ENCODE results near the gene AZI2.

Gene AZI2

DNA sequence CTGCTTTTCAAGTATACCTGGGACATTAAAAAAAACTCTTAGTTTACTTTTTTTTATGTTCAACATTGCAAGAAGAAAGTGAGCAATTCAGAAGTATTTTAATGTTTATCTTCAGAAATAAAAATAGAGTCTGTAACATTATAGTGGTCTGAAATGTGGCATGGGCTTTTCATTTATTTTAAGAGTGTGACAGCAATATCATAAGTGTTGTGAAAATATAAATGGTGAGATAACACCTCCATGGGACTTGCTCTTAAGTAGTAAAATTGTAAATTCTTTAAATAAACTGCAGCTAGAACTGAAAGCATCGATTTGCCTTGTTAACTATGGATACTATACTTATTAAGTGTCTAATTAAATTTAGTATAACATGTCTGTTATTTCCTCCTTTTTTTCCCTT, 48.9 kb downstream of the AZI2 start:
- ATAC-seq, result no peak
- no peak for TF ChIP-seq TCF4 (CRISPR knock-in tag; IDR thresholded peaks at IDR 0.05; ENCODE audit: borderline replicate concordance)
- TF ChIP-seq ISL1 (CRISPR knock-in tag; IDR thresholded peaks at IDR 0.05), result no peak
- TF ChIP-seq OSR1 (CRISPR knock-in tag; IDR thresholded peaks at IDR 0.05), result no peak

DNA sequence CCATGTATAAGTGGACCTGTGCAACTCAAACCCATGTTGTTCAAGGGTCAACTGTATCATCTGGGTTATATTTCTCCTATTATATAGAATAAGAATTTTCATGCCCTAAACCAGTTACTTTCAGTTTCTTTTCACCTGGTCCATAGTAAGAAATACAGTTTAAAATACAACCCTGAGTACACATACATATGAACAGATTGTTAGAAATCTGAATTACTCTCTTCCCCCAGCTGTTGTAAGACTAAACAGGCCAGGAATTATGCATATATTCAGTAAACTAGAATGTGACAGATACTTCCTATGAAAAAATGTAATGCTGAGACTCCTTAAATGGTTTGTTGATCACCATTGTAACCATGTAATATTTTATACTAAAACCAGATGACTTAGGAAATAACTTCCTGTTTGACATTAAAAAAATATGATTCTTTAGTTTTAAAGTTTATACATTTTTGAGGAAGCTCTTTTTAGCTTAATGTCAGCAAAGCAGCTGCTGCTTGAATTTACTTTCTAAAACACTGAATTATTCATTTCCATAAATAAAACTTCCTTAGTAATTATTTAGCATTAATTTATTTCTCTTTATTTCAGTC, 52.6 kb downstream of the AZI2 start:
- ATAC-seq, result peak; percentile 48

DNA sequence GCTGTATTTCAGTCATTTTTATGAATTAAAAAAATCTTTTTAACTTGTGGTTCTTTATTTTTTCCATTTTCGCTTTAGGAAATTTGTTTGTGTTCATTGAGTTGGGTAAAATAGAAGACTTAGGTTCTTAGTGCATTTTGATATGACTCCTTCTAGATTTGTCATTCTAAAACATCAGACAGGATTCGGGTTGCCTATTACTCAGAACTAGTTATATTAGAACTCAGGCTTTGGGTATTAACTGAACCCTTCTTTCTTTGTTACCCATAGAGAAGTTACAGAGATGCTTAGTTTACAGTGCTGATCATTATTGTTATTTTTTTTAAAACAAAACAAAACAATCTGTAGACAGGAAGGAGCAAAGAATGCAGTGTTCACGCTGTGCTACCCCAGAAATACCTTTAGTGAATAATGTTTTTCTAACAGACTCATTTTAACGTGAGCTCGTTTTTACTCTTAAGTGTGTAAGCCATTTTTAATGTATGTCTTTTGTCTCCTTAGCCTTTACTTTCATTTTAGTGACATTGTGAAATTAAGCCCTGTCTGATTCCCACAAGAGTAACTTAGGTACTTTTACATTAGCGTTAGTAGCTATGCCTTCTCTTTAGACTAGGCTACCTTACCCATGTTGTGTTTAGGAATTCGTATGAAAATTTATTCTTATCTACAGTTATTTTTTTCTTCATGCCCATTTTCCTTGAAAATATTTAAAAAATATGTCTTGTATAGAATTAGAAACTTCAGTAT, 53.8 kb downstream of the AZI2 start:
- ATAC-seq, result no peak

More for the DNA sequence above, 52.6 kb downstream of the AZI2 start:
- TF ChIP-seq TCF4 (CRISPR knock-in tag; IDR thresholded peaks at IDR 0.05; ENCODE audit: borderline replicate concordance) (no peak), OSR1 (CRISPR knock-in tag; IDR thresholded peaks at IDR 0.05) (no peak), ESRRG (CRISPR knock-in tag; IDR thresholded peaks at IDR 0.05) (no peak), ZNF565 (CRISPR knock-in tag; conservative IDR thresholded peaks at IDR 0.05; ENCODE audit: low read depth) (no peak), TOX (CRISPR knock-in tag; IDR thresholded peaks at IDR 0.05; ENCODE audit: borderline replicate concordance) (no peak), RARB (CRISPR knock-in tag; IDR thresholded peaks at IDR 0.05) (no peak), PPARA (CRISPR knock-in tag; IDR thresholded peaks at IDR 0.05; ENCODE audit: borderline replicate concordance) (no peak), GLIS3 (CRISPR knock-in tag; IDR thresholded peaks at IDR 0.05) (no peak), CSDC2 (CRISPR knock-in tag; IDR thresholded peaks at IDR 0.05) (no peak), ZNF70 (CRISPR knock-in tag; IDR thresholded peaks at IDR 0.05) (no peak), ZNF8 (CRISPR knock-in tag; IDR thresholded peaks at IDR 0.05) (no peak), ISL1 (CRISPR knock-in tag; IDR thresholded peaks at IDR 0.05) (no peak)
- TF ChIP-seq, protein P1, sequence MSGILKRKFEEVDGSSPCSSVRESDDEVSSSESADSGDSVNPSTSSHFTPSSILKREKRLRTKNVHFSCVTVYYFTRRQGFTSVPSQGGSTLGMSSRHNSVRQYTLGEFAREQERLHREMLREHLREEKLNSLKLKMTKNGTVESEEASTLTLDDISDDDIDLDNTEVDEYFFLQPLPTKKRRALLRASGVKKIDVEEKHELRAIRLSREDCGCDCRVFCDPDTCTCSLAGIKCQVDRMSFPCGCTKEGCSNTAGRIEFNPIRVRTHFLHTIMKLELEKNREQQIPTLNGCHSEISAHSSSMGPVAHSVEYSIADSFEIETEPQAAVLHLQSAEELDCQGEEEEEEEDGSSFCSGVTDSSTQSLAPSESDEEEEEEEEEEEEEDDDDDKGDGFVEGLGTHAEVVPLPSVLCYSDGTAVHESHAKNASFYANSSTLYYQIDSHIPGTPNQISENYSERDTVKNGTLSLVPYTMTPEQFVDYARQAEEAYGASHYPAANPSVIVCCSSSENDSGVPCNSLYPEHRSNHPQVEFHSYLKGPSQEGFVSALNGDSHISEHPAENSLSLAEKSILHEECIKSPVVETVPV (CRISPR knock-in tag; IDR thresholded peaks at IDR 0.05), result no peak
- TF ChIP-seq, protein P2, sequence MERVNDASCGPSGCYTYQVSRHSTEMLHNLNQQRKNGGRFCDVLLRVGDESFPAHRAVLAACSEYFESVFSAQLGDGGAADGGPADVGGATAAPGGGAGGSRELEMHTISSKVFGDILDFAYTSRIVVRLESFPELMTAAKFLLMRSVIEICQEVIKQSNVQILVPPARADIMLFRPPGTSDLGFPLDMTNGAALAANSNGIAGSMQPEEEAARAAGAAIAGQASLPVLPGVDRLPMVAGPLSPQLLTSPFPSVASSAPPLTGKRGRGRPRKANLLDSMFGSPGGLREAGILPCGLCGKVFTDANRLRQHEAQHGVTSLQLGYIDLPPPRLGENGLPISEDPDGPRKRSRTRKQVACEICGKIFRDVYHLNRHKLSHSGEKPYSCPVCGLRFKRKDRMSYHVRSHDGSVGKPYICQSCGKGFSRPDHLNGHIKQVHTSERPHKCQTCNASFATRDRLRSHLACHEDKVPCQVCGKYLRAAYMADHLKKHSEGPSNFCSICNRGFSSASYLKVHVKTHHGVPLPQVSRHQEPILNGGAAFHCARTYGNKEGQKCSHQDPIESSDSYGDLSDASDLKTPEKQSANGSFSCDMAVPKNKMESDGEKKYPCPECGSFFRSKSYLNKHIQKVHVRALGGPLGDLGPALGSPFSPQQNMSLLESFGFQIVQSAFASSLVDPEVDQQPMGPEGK (CRISPR knock-in tag; IDR thresholded peaks at IDR 0.05; ENCODE audit: borderline replicate concordance), result no peak
- TF ChIP-seq, protein P3, sequence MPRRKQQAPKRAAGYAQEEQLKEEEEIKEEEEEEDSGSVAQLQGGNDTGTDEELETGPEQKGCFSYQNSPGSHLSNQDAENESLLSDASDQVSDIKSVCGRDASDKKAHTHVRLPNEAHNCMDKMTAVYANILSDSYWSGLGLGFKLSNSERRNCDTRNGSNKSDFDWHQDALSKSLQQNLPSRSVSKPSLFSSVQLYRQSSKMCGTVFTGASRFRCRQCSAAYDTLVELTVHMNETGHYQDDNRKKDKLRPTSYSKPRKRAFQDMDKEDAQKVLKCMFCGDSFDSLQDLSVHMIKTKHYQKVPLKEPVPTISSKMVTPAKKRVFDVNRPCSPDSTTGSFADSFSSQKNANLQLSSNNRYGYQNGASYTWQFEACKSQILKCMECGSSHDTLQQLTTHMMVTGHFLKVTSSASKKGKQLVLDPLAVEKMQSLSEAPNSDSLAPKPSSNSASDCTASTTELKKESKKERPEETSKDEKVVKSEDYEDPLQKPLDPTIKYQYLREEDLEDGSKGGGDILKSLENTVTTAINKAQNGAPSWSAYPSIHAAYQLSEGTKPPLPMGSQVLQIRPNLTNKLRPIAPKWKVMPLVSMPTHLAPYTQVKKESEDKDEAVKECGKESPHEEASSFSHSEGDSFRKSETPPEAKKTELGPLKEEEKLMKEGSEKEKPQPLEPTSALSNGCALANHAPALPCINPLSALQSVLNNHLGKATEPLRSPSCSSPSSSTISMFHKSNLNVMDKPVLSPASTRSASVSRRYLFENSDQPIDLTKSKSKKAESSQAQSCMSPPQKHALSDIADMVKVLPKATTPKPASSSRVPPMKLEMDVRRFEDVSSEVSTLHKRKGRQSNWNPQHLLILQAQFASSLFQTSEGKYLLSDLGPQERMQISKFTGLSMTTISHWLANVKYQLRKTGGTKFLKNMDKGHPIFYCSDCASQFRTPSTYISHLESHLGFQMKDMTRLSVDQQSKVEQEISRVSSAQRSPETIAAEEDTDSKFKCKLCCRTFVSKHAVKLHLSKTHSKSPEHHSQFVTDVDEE (CRISPR knock-in tag; IDR thresholded peaks at IDR 0.05), result no peak

More for the DNA sequence above, 53.8 kb downstream of the AZI2 start:
- TF ChIP-seq TOX (CRISPR knock-in tag; IDR thresholded peaks at IDR 0.05; ENCODE audit: borderline replicate concordance), result no peak
- TF ChIP-seq ZC3H10 (CRISPR knock-in tag; IDR thresholded peaks at IDR 0.05), result no peak
- no peak for TF ChIP-seq RARB (CRISPR knock-in tag; IDR thresholded peaks at IDR 0.05)
- TF ChIP-seq CSDC2 (CRISPR knock-in tag; IDR thresholded peaks at IDR 0.05), result no peak
- no peak for TF ChIP-seq ZNF565 (CRISPR knock-in tag; conservative IDR thresholded peaks at IDR 0.05; ENCODE audit: low read depth)
- TF ChIP-seq TCF4 (CRISPR knock-in tag; IDR thresholded peaks at IDR 0.05; ENCODE audit: borderline replicate concordance), result no peak
- no peak for TF ChIP-seq ZFP30 (CRISPR knock-in tag; IDR thresholded peaks at IDR 0.05)
- TF ChIP-seq PPARA (CRISPR knock-in tag; IDR thresholded peaks at IDR 0.05; ENCODE audit: borderline replicate concordance), result no peak
- no peak for TF ChIP-seq ZNF70 (CRISPR knock-in tag; IDR thresholded peaks at IDR 0.05)
- no peak for TF ChIP-seq GLIS3 (CRISPR knock-in tag; IDR thresholded peaks at IDR 0.05)
- TF ChIP-seq, protein P3 (CRISPR knock-in tag; IDR thresholded peaks at IDR 0.05), result no peak
- TF ChIP-seq, protein P1 (CRISPR knock-in tag; IDR thresholded peaks at IDR 0.05), result no peak

Measured in SK-N-SH treated with all-trans-retinoic acid at 6 μM for 48 hours (cell line).